HG03354 (cell line): ENCODE data around the gene GRID1.
"Not testable (repeated sequence)": the region's sequence is repeated elsewhere in the genome, so short reads cannot be mapped to it uniquely, and the experiment has no call there.

ENCODE experiments used
- ATAC-seq: cut with Tn5 transposase; IDR thresholded peaks from one replicate; pipeline ENCODE4 v1.9.1; 2021; ENCODE audit warnings: mild to moderate bottlenecking; ENCODE audit not compliant: unreplicated experiment, poor library complexity, severe bottlenecking

Gene GRID1

DNA sequence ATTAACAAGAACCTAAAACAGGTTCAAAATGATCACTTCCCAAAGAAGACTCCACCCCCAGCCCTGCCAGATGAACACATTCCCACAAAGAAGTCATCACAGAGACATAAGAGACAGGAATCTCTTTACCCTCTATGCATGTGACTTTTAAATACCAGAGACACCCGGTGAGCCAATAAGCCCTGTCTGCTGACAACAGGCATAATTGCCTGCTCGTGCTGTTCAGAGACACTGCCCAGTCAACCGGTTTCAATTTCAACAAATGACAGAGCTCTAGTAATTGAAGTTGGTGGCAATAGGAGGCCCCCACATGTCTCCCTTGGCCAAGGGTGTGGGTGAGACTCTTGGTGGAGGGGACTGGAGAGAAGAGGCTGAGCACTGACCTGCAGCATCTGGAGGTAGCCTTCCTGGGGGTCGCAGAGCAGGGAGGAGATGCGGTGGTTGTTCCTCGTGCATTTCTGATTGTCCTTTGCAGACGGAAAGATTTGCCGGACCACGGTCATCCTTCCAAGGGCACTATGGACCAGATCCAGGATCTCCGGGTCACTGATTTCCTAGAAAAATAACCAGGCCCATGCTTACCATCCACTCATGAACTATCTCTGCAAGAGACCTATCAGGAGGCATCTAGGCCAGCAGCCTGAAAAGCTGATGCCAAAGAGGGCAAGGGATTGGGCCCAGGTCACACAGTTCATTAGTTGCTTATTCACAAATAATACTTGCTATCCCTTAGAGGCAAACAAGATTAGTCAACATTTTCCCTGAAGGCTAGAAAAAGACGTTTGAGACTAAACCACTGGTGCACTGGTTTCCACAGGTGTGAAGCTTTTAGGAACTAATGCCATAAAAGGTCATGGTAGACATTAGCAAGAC is 497.7 kb downstream of the GRID1 start:
- no peak for ATAC-seq

DNA sequence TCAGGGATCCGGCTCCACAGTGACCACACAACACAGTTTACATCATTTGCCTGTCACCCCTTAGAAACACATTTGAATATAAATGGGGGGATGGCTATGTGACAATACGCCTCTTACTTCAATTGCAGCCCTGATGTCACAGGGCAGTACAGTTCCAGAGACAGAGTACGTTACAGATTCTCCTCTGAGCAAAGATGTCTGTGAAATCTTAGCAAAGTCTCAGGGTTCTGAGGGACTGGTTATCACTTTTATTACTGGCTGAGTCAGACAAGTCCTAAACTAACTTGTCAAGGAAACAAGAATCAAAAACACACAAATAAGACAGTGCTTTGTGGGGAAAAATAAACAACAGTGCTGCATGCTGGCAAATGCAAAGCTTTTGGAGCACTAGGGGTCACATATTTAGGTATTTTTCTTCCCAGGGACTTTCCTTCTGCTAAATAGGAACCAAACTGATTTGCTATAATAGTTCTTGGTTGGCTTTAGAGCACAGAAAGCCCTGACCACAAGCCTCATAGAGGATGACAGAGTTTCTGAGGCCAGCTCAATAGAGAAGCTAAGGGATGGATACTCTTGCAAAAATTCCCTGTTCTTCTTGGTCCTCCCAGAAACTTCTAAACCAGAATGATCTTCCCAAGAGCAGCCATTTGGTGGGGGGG is 501.6 kb downstream of the GRID1 start:
- no peak for ATAC-seq

DNA sequence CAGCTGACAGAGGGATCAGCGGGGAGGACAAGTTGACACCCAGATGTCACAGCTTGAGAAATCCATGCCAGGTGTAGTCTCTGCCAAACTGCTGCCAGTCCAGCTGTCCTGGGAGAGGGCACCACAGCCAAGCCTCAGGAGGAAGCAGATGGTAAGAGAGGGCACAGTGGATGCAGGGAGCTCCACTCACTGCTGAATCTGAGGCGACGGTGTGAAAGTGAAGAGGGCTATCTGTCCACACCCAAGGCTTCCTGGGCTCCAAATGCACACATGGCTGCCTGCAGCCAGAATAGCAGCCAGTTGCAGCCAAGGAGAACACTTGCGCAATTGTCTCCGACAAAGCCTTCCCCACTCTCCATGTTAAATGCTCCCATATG is 502.4 kb downstream of the GRID1 start:
- no peak for ATAC-seq

DNA sequence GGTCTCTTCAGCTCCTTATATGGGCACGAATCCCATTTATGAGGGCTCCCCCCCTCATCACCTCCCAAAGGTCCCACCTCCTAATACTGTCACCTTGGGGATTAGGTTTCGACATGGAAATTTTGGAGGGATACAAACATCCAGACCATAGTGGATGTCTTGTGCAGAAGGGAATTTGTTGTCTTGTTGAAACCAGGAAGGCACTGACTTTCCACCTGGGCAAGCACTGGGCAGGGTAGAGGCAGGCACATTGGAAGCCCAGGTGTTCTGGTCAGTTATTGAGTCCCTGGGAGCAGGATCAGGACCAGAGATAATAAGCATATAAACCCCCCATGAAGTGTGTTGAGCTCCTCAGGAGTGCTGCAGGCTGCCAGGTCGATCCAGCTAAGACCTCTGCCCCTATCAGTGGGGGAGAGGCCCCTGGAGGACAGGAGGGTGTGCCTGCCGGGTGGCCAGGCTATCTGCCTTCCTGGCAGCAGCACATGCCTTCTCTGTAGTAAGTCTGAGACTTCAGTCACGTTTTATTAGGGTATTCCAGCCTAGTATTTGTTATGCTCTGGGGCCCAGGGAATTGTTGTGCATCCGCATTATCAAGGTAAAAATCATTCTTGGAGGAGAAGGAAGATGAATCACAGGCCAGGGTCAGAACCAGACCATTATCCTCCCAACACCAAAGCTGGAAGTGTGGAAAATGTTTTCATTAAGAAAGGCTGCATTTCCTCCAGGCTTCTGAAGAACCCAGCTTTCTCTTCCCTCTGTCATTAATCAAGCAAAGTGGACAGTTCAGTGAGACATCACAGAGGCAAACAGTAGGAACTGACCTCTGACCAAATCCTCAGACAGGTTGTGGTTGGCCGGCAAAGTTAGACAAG is 503.1 kb downstream of the GRID1 start:
- no peak for ATAC-seq

DNA sequence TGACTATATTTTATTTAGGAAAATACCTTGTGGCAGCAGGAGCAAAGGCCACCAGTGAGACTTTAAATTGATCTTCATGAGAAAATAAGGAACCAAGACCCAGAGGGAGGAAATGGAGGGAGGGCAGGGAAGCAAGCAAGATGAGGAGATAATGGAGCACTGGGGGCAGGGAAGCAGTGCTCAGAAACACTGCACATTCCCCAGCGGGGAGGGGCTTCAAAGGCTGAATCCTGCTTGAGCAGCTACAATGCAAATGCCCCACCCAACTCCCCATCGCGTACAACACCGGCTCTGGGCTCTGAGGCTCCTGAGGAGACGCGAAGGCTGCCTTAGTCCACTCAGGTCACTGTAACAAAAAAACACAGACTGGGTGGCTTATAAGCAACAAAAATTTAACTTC is 503.8 kb downstream of the GRID1 start:
- ATAC-seq = no peak

DNA sequence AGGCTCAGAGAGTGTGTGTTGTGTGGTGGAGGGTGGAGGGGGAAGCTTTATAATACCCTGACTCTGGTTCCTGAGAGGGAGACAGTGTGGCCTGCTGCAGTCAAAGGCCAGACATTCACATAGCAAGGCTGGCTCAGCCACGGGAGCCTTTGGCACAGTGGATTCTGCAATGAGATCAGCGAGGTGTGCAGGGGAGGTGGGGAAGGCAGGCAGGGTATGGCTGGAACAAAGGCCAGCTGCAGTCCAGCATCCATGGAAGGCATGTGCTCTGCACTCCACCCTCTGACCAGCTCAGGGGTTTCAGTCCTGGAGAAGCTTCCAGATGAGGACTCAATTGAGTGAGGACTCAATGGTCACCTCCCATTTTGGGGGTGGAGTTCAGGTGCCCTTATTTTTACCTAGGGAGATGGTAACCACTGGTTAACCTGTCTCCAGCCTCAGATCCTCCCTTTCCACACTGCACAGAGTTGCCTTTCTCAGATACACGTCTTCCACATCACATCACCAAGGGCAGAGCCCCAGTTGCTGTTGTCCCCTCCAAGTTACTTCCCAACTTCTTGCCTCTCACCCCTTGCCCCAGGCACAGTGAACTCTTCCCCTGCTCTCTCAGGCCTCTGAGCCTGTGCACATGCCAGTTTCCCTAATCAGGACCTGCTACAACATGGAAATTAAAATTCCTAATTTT is 504.9 kb downstream of the GRID1 start:
- no peak for ATAC-seq

DNA sequence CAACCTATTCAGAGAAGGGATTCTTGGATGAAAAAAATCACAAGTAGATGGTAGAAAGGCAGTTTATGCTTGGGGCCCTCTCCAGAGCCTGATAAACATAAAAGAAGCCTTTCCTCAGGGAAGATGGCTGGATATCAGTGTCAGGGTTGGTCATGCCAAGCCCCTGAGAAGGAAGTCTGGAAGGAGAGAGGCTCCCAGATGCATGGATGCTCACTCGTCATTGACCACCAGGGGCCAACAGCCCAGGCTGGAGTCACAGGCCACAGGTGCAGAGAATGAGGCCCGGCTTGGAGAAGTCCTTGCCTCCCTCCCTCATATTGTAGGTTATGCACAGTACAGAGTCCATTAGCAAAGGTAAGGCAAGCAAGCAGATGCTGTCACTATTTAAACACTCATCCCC is 506.7 kb downstream of the GRID1 start:
- no peak for ATAC-seq

DNA sequence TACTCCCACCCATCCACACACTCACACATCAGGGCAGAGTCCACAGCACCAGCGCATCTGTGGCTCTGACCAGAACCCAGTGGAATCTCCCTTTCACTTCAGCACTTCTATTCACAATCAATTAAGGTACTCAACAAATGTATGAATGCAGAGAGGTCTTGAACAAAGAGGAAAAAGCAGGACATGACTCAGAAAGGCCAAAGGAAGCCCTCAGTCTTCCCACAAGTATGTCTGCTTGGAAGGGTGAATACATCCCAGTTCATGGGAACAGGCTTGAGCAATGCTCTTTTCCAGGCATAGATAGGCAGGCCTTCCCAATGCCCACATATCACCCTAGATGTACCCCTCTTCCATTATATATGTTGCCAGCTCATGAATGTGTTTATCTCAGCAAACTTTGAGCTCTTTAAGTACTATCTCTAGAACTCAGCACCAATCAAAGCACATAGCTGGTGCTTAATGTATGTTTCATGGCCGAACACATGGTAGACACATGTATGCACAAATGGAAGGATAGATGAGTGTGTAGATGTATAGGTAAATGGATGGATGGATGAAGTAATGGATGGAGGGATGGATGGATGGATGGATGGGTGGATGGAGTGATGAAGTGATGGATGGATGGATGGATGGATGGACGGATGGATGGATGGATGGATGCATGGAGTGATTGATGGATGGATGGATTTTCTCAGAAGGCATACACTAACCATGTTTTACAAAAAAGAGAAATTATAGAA is 507.6 kb downstream of the GRID1 start:
- no peak for ATAC-seq

DNA sequence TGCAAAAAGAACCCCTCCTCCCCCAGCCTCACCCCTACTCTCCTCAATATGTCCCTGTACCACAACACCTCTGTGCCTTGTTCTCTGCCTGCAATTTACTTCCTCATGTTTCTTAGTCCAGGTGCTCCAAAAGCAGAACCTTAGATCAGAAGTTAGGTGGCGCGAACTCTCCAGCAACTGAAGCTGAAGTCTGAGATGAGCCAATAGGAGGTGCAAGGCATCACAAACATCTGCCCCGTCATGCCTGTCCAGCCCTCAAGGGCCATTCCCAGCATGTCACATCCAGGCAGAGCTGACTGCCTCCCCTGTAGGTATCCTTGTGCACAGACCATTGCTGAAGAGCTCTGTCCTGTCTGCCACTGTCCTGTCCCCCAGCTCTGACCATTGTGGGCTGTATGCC is 508.8 kb downstream of the GRID1 start:
- no peak for ATAC-seq

DNA sequence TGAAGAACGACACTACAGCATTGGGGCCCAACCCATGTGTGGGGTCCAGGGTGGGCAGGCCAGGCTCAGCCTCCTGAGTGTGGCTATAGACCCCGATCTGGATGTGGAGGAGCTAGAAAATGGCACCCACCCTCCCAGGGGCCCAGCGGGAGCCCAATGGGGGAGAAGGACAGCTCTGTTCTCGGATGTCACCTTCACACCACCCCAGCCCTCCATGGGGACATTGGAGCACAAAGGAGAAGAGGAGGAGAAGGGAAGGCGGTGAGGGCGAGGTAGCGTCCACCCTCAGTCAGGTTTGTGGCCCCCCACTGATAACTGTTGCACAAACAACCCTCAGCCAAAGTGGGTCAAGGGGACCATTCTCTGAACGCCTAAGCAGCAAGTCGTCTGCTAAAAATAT is 509.3 kb downstream of the GRID1 start:
- ATAC-seq = no peak

DNA sequence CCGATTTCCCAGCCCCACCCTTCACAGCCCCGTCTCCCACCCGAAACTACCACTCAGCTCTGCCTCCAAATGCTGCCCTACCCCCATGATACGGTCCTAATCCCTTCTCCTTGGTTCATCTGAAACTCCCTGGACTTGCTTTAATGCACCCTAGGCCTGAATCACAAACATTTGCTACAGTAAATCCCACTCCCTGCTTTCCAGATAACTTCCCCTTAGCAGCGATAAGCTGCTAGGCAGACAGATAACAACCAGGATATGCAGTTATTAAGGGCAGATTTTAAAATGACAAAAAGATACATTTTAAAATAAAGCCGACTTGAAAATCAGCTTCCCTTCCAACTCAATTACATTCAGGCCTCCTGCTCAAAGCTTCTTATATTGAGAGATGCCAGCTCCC is 514.7 kb downstream of the GRID1 start:
- ATAC-seq = no peak

DNA sequence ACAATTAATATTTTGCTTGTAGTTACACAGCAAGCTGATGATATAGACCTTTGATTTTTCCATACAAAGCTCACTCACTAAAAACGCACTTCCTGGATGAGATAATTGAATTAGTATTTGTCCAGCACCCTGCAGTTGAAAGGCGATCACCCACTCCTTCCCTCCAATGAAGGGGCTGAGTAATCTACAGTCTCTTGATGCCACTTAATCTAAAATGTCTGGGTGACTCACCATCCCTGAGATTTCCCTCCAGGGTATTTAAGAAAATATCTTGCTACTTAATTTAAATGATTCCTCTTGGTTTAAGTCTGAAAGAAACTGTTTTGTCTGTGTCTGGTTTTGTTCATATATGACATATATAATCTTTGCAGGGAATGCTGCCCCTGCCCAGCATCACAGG is 515.3 kb downstream of the GRID1 start:
- no peak for ATAC-seq

DNA sequence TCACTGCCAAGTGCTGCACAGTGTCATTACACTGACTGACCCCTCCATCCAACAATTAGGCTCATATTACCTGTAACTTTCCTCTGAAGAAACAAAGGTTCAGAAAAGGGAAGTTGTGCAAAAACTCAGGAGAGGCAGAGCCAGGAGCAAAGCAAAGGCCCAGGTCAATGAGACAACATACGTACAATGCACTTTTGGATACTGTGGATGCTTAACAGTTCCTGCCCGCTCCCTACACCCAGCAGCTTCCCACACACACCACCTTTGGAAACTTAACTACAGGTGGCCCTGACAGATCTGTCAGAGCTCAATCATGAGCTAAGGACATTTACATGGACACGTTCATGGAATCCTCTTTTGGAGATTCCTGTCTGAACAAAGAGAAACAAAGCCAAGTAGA is 515.9 kb downstream of the GRID1 start:
- ATAC-seq = no peak

DNA sequence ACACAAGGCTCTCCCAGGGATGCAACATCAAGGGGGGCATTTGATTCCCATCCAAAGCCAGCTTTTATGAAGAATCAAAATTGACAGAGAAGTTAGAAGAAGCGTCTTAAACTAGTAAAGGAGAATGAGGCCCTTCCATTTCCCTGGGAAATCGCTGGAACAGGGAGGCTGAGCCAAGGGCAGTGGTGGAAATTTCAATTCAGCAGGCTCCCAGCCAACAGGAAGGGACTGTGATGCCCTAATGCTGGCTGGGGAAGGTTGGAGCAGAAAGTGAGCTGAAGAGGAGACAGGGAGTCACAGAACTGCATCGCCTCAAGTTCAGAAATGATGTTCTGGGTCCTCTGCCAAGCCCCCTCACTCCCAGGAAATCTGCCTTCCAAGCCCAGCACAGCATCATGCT is 517.3 kb downstream of the GRID1 start:
- ATAC-seq = no peak

DNA sequence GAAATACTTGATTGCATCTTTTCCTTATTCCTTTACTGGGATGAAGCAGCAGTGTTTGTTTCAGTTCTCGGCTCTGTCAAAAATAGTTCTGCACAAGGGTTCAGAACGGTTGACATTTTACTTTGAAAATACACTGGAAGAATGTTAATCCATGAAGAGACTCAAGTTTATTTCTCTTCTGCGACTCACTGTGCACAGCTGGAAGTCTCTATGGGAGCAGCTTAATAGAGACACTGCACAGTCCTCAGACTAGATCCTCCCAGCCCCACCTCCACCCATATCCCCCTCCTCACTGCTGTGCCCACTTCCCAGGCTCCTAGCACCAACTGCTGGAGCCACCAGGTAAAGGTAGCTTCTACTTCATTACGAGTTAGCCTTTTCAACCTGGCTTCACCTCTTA is 517.8 kb downstream of the GRID1 start:
- no peak for ATAC-seq

DNA sequence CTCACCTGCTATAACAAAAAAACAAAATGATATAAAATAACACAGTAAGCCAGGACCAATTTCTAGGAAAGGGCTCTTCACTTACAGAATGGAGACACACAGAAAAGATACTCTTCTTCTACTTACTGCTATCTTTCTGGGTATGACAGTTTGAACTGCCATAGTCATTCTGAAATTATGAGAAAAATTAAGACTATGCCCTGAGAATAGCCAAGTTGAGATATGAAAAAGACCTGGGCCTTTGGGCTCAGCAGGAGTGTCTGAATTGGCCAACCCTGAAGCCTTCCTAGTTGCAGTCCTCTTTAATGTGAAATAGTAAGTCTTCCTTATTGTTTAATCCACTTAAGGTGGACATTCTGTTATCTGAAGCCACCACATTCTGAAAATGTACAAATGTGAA is 519.5 kb downstream of the GRID1 start:
- no peak for ATAC-seq

DNA sequence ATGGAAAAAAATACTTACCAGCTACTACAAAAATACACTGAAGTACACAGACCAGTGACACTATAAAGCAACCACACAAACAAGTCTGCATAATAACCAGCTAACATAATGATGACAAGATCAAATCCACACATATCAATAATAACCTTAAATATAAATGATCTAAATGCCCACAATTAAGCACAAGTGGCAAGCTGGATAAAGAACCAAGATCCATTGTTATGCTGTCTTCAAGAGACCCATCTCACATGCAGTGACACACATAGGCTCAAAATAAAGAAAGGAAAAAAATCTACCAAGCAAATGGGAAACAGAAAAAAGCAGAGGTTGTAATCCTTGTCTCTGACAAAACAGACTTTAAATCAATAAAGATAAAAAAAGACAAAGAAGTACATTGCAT is 527.9 kb downstream of the GRID1 start:
- ATAC-seq = not testable (repeated sequence)

DNA sequence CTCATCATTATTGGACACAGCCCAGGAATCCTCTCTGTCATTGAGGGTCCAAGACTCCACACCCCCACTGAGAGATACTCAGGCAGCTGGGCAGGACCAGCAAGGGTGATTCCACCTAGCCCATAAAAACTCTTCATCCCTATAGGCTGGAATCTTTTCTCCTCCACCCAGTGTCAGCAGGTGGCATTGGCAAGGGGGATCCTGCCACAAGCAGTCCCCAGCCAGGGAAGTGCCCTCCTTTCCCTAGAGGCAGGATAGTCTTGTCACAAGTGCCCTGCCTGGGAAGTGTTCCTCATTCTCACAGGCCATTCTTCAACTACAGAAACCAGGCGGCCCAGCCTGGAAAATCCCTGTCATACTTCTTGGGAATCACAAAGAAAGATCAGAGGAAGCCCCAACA is 533.6 kb downstream of the GRID1 start:
- no peak for ATAC-seq

DNA sequence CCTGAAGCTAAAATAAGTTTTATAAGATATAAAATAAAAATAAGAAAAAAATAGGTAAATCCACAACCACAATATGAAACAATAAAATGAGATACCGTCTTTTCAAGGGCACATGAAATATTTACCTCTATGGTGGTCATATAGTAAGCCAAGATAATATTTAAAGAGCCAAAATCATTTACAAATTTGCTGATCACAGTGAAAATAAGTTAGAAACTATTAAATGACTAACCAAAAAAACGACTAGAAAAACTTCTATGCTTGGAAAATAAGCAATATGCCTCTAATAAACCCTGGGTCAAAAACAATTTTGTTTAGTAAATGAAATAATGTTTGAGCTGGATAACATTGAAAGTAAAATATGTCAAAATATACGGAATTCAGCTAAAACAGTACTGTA is 535.2 kb downstream of the GRID1 start:
- no peak for ATAC-seq
